GM12878 (cell line): ENCODE data around the gene AMIGO2. TPM values are rescaled to one million over a fixed set of nuclear protein-coding genes. Genes with fewer than 3 reads are reported as not detected.

ENCODE experiments used
- ATAC-seq: fragments of 200-7000 bp; cut with Tn5 transposase; 3 replicates; pipeline ENCODE4 v1.9.1; 2020; ENCODE audit warnings: mild to moderate bottlenecking, moderate library complexity
- BruUV-seq: library from RNA; stranded (reverse); fragments of 400-500 nt; replicated peaks from 2 replicates; lab custom pipeline; 2021; lab: Mats Ljungman, UMichigan
- CTCF ChIA-PET: fragments of 300-600 bp; sonication (Branson Sonifier 250); formaldehyde crosslinking; extraction: SDS; loops from one replicate; lab custom pipeline; 2021; ENCODE audit warnings: inconsistent platforms; lab: Yijun Ruan, JAX
- POLR2A ChIA-PET: fragments of 350-600 bp; formaldehyde crosslinking; extraction: SDS; loops from one replicate; lab custom pipeline; 2021; ENCODE audit warnings: inconsistent platforms; lab: Charles Lee
- RAD21 ChIA-PET: fragments of 300-600 bp; sonication (Branson Sonifier 250); formaldehyde crosslinking; loops from one replicate; lab custom pipeline; 2023; ENCODE audit warnings: antibody characterized with exemption; ENCODE audit not compliant: unreplicated experiment; lab: Charles Lee
- SMC1A ChIA-PET: fragments of 300-600 bp; sonication (Branson Sonifier 250); formaldehyde crosslinking; loops from one replicate; lab custom pipeline; 2023; ENCODE audit not compliant: unreplicated experiment, uncharacterized antibody; lab: Charles Lee
- DNase-seq: peaks from one replicate; pipeline ENCODE4 v3.0.0-alpha.2; 2011; ENCODE audit warnings: low read depth, low spot score
- FAIRE-seq: peaks from 3 replicates; lab custom pipeline; 2011; peaks lifted over from hg19 to GRCh38; lab: Jason Lieb, UNC
- H2AFZ ChIP-seq: 2 replicates; pipeline ENCODE4 v1.6.0; 2011; ENCODE audit warnings: low read depth, low read length, control low read depth; ENCODE audit not compliant: control insufficient read depth
- H3K27ac ChIP-seq: 2 replicates; pipeline ENCODE4 v1.5.1; 2011; ENCODE audit warnings: control low read depth; ENCODE audit not compliant: control insufficient read depth, insufficient read depth
- H3K27me3 ChIP-seq, 2 experiments: replicated peaks in 1 of 2; 2 replicates each; pipeline versions ENCODE4 v1.6.0 to v1.6.1; 2011; ENCODE audit warnings: low read length in 1 of 2; ENCODE audit not compliant: control insufficient read depth in 2 of 2, insufficient read depth in 2 of 2
- H3K36me3 ChIP-seq, 2 experiments: 2 replicates each; pipeline ENCODE4 v1.5.1; 2011; ENCODE audit warnings: low read length in 1 of 2; ENCODE audit not compliant: control insufficient read depth in 2 of 2, insufficient read depth in 2 of 2
- H3K4me1 ChIP-seq: 2 replicates; pipeline ENCODE4 v1.6.1; 2011; ENCODE audit warnings: mild to moderate bottlenecking, low read length, moderate library complexity, mixed read lengths; ENCODE audit not compliant: control insufficient read depth, insufficient read depth
- H3K4me2 ChIP-seq: 2 replicates; pipeline ENCODE4 v1.6.0; 2011; ENCODE audit warnings: control low read depth; ENCODE audit not compliant: control insufficient read depth, insufficient read depth
- H3K4me3 ChIP-seq: fragments of 200-600 bp; sonication (generic); 2 replicates; pipeline ENCODE4 v1.5.1; 2016
- H3K79me2 ChIP-seq: 2 replicates; pipeline ENCODE4 v1.6.0; 2011; ENCODE audit warnings: low read length; ENCODE audit not compliant: control insufficient read depth, insufficient read depth
- H3K9ac ChIP-seq: 2 replicates; pipeline ENCODE4 v1.8.0; 2011; ENCODE audit warnings: low read length, control low read depth, mixed read lengths; ENCODE audit not compliant: control insufficient read depth, insufficient read depth
- H3K9me3 ChIP-seq: replicated peaks from 3 replicates; pipeline ENCODE4 v1.5.1; 2011; ENCODE audit warnings: mild to moderate bottlenecking, low read length; ENCODE audit not compliant: control insufficient read depth, insufficient read depth
- H4K20me1 ChIP-seq: 2 replicates; pipeline ENCODE4 v1.6.0; 2011; ENCODE audit not compliant: control insufficient read depth, insufficient read depth
- ATF2 ChIP-seq: IDR thresholded peaks from 2 replicates; pipeline ENCODE4 v1.6.1; 2012; ENCODE audit warnings: low read length, inconsistent platforms
- CBX5 ChIP-seq: sonication (generic); IDR thresholded peaks from 2 replicates; pipeline ENCODE4 v1.6.1; 2016; ENCODE audit warnings: low read depth, moderate library complexity, mild to moderate bottlenecking, inconsistent platforms
- CHD4 ChIP-seq: fragments of 200-600 bp; sonication (generic); IDR thresholded peaks from 2 replicates; pipeline ENCODE4 v1.6.1; 2016; ENCODE audit warnings: mild to moderate bottlenecking
- EED ChIP-seq: sonication (generic); IDR thresholded peaks from 2 replicates; pipeline ENCODE4 v1.6.1; 2016; ENCODE audit warnings: antibody characterized with exemption, low read depth
- MEF2B ChIP-seq: fragments of 450-650 bp; IDR thresholded peaks from 2 replicates; pipeline ENCODE4 v1.6.1; 2018; ENCODE audit warnings: mild to moderate bottlenecking, moderate library complexity; ENCODE audit not compliant: partially characterized antibody, poor library complexity, severe bottlenecking
- PAX8 ChIP-seq: fragments of 450-650 bp; IDR thresholded peaks from 2 replicates; pipeline ENCODE4 v1.6.1; 2017; ENCODE audit warnings: mild to moderate bottlenecking, moderate library complexity
- POLR2AphosphoS2 ChIP-seq: IDR thresholded peaks from 2 replicates; pipeline ENCODE4 v1.6.1; 2011; ENCODE audit warnings: low read depth, mild to moderate bottlenecking, low read length, improper control_type of control experiment, moderate library complexity
- RFX5 ChIP-seq: IDR thresholded peaks from 2 replicates; pipeline ENCODE4 v1.6.1; 2011; ENCODE audit warnings: low read depth, low read length, improper control_type of control experiment
- ZBTB4 ChIP-seq: fragments of 450-650 bp; formaldehyde crosslinking; IDR thresholded peaks from 2 replicates; pipeline ENCODE4 v1.4.0; 2022; ENCODE audit warnings: mild to moderate bottlenecking, moderate library complexity
- ZSCAN29 ChIP-seq: fragments of 450-650 bp; IDR thresholded peaks from 2 replicates; pipeline ENCODE4 v1.6.1; 2017; ENCODE audit warnings: mild to moderate bottlenecking, moderate library complexity
- WGBS: methylation state at CpG from one replicate; pipeline ENCODE4 v1.1.6; 2016; ENCODE audit warnings: low lambda C conversion rate; ENCODE audit not compliant: insufficient replicate concordance, insufficient coverage; ENCODE audit errors: missing lambda C conversion rate; 5-methylcytosine and 5-hydroxymethylcytosine counted together
- in situ Hi-C: fragments of 300-500 bp; cut with MboI; formaldehyde crosslinking; loops from 9 replicates; pipeline ENCODE4 v1.14.3; 2018; ENCODE audit warnings: mixed read lengths
- intact Hi-C: fragments of 100-400 bp; cut with micrococcal nuclease; formaldehyde crosslinking; loops from one replicate; pipeline ENCODE4 v1.14.2; 2022; ENCODE audit not compliant: unreplicated experiment
- polyA plus RNA-seq, 11 experiments: library from polyadenylated mRNA; depleted of rRNA in 4 of 11; unstranded in 6 of 11; stranded (reverse) in 5 of 11; fragments of >200 nt; fragmentation: Nextera tagmentation in 4 of 11; fragmentation: Illumina TruSeq in 1 of 11; extraction: Ambion mirVana in 4 of 11; extraction: Trizol in 1 of 11; gene quantifications; 1 replicate in 1 of 11; 2 replicates in 10 of 11; pipeline versions ENCODE4 v1.2.1 to v1.2.3, GENCODE V29; 2011 to 2016; ENCODE audit warnings: inconsistent platforms in 2 of 11, missing spikeins in 2 of 11, low read depth in 1 of 11
- total RNA-seq, 4 experiments: library from RNA; depleted of rRNA in 3 of 4; stranded (reverse); fragments of >200 nt in 3 of 4; fragmentation: Illumina TruSeq in 1 of 4; extraction: Trizol in 1 of 4; gene quantifications; 2 replicates each; pipeline versions ENCODE4 v1.2.1 to v1.2.3, GENCODE V29; 2013 to 2021
- TF ChIP-seq, protein P1 (sequence below): IDR thresholded peaks from 2 replicates; pipeline ENCODE4 v1.6.1; 2011; ENCODE audit warnings: borderline replicate concordance, low read depth, mild to moderate bottlenecking, moderate library complexity, mixed read lengths, low read length; ENCODE audit not compliant: insufficient read depth; ENCODE audit errors: extremely low read length
- TF ChIP-seq, protein P2 (sequence below): fragments of 150-350 bp; IDR thresholded peaks from 2 replicates; pipeline ENCODE4 v1.6.1; 2014; ENCODE audit warnings: mild to moderate bottlenecking, low read depth, low read length

Gene AMIGO2
- total and polyA plus RNA-seq, 10 of the 15 experiments (the other 5 are each of a cell fraction or from before 2014, with no cell fraction given), result 0.03 to 0.15 (median 0.11) TPM; not detected in 7

- no peak for TF ChIP-seq ATF2
- no peak for TF ChIP-seq PAX8
- no peak for TF ChIP-seq RFX5
- no peak for TF ChIP-seq CBX5
- TF ChIP-seq ZBTB4 (CRISPR knock-in tag), result no peak
- no peak for TF ChIP-seq CHD4
- no peak for TF ChIP-seq ZSCAN29
- TF ChIP-seq, all 136 proteins: peak for 0
Measured at GRCh38 chr12:47066278-47067025, 13.3 kb downstream of the AMIGO2 start (continued).

GRCh38 chr12:47065546-47065945 is 14.2 kb downstream of the AMIGO2 start:
- intact Hi-C loops (no loop called here), in situ Hi-C loops (no loop called here)
- no peak overlapping the region for H2AFZ ChIP-seq
- TF ChIP-seq EED (no peak), MEF2B (no peak), POLR2AphosphoS2 (no peak)
- TF ChIP-seq, protein P1, sequence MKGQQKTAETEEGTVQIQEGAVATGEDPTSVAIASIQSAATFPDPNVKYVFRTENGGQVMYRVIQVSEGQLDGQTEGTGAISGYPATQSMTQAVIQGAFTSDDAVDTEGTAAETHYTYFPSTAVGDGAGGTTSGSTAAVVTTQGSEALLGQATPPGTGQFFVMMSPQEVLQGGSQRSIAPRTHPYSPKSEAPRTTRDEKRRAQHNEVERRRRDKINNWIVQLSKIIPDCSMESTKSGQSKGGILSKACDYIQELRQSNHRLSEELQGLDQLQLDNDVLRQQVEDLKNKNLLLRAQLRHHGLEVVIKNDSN, result no peak
- TF ChIP-seq, protein P2, sequence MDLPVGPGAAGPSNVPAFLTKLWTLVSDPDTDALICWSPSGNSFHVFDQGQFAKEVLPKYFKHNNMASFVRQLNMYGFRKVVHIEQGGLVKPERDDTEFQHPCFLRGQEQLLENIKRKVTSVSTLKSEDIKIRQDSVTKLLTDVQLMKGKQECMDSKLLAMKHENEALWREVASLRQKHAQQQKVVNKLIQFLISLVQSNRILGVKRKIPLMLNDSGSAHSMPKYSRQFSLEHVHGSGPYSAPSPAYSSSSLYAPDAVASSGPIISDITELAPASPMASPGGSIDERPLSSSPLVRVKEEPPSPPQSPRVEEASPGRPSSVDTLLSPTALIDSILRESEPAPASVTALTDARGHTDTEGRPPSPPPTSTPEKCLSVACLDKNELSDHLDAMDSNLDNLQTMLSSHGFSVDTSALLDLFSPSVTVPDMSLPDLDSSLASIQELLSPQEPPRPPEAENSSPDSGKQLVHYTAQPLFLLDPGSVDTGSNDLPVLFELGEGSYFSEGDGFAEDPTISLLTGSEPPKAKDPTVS, result no peak
- no peaks in the 10 kb centered on the region for H3K36me3 ChIP-seq
- H3K9me3 ChIP-seq, result no peaks in the 10 kb centered on the region
- FAIRE-seq (no peak), ATAC-seq (no peak), DNase-seq (no peak)
- ChIA-PET RAD21 (no interaction called here), POLR2A (no interaction called here), CTCF (interaction anchor here (0.5 to 1.2 kb wide), 2 partner anchors 209 to 296 kb away, joined by 3 read pairs; no protein-coding TSS in a partner anchor), SMC1A (interaction anchor here (0.9 to 1.3 kb wide), 2 partner anchors 33 to 331 kb away, joined by 3 to 5 read pairs; no protein-coding TSS in a partner anchor)
- no peak overlapping the region for H3K9ac ChIP-seq
- H3K27ac ChIP-seq, result no peak overlapping the region
- H3K79me2 ChIP-seq, result no peaks in the 10 kb centered on the region
- H3K4me3 ChIP-seq, result no peak overlapping the region
- H4K20me1 ChIP-seq, result no peaks in the 10 kb centered on the region
- H3K4me1 ChIP-seq, result no peaks in the 10 kb centered on the region
- H3K27me3 ChIP-seq, result no peaks in the 10 kb centered on the region
- H3K4me2 ChIP-seq, result no peak overlapping the region
- 0% methylated on average over 1 of the region's 1 CpG for WGBS
- no TSS peak for BruUV-seq
